ENCODE data around the gene AZIN2.

Gene AZIN2

GRCh38 chr1:33149453-33150190, 68.7 kb downstream of the AZIN2 start:
- Histone ChIP-seq H3F3A (ENCODE audit: insufficient read depth) (no peaks in the 10 kb centered on the region), H3K9ac (ENCODE audit: low read length) (no peak overlapping the region), H3K4me2 (ENCODE audit: low read depth, low read length, poor library complexity, severe bottlenecking) (no peak overlapping the region), H3K4me3 (ENCODE audit: insufficient read depth, low read length, poor library complexity, severe bottlenecking) (no peak overlapping the region), H3K36me3 (ENCODE audit: low read length) (no peaks in the 10 kb centered on the region), H3K79me2 (ENCODE audit: insufficient read depth, low read length) (no peaks in the 10 kb centered on the region), H3K9me2 (replicated peaks; ENCODE audit: insufficient read depth, low read length) (no peaks in the 10 kb centered on the region), H3K27me3 (ENCODE audit: low read length) (no peaks in the 10 kb centered on the region), H2AFZ (ENCODE audit: low read depth, low read length, severe bottlenecking) (no peak overlapping the region), H3K27ac (ENCODE audit: low read depth, low read length) (no peak overlapping the region), H3K9me3 (ENCODE audit: insufficient read depth, low read length) (no peaks in the 10 kb centered on the region), H4K20me1 (ENCODE audit: low read depth, low read length) (no peaks in the 10 kb centered on the region)
- TF ChIP-seq, protein P1, sequence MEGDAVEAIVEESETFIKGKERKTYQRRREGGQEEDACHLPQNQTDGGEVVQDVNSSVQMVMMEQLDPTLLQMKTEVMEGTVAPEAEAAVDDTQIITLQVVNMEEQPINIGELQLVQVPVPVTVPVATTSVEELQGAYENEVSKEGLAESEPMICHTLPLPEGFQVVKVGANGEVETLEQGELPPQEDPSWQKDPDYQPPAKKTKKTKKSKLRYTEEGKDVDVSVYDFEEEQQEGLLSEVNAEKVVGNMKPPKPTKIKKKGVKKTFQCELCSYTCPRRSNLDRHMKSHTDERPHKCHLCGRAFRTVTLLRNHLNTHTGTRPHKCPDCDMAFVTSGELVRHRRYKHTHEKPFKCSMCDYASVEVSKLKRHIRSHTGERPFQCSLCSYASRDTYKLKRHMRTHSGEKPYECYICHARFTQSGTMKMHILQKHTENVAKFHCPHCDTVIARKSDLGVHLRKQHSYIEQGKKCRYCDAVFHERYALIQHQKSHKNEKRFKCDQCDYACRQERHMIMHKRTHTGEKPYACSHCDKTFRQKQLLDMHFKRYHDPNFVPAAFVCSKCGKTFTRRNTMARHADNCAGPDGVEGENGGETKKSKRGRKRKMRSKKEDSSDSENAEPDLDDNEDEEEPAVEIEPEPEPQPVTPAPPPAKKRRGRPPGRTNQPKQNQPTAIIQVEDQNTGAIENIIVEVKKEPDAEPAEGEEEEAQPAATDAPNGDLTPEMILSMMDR (IDR thresholded peaks at IDR 0.05; ENCODE audit: insufficient read depth, low read length, poor library complexity, severe bottlenecking), result no peak
- TF ChIP-seq EZH2phosphoT487 (conservative IDR thresholded peaks at IDR 0.05; ENCODE audit: low read length), result no peak

- no peak overlapping the region for H3K9ac ChIP-seq (ENCODE audit: low read length)
- no peak overlapping the region for H3K27ac ChIP-seq (ENCODE audit: low read depth, low read length)
- no peaks in the 10 kb centered on the region for H3K9me3 ChIP-seq (ENCODE audit: insufficient read depth, low read length)
- no peaks in the 10 kb centered on the region for H3K36me3 ChIP-seq (ENCODE audit: low read length)
- H2AFZ ChIP-seq (ENCODE audit: low read depth, low read length, severe bottlenecking), result no peak overlapping the region
- no peaks in the 10 kb centered on the region for H3F3A ChIP-seq (ENCODE audit: insufficient read depth)
- TF ChIP-seq EZH2phosphoT487 (conservative IDR thresholded peaks at IDR 0.05; ENCODE audit: low read length), result no peak
- TF ChIP-seq, protein P1 (IDR thresholded peaks at IDR 0.05; ENCODE audit: insufficient read depth, low read length, poor library complexity, severe bottlenecking), result no peak
- H3K4me2 ChIP-seq (ENCODE audit: low read depth, low read length, poor library complexity, severe bottlenecking), result no peak overlapping the region
- H3K4me3 ChIP-seq (ENCODE audit: insufficient read depth, low read length, poor library complexity, severe bottlenecking), result no peak overlapping the region
- H3K27me3 ChIP-seq (ENCODE audit: low read length), result no peaks in the 10 kb centered on the region
- no peaks in the 10 kb centered on the region for H3K79me2 ChIP-seq (ENCODE audit: insufficient read depth, low read length)
- H3K9me2 ChIP-seq (replicated peaks; ENCODE audit: insufficient read depth, low read length), result no peaks in the 10 kb centered on the region
- H4K20me1 ChIP-seq (ENCODE audit: low read depth, low read length), result no peaks in the 10 kb centered on the region
These were observed 69.6 kb downstream of the AZIN2 start for GRCh38 chr1:33150522-33150921.

DNA sequence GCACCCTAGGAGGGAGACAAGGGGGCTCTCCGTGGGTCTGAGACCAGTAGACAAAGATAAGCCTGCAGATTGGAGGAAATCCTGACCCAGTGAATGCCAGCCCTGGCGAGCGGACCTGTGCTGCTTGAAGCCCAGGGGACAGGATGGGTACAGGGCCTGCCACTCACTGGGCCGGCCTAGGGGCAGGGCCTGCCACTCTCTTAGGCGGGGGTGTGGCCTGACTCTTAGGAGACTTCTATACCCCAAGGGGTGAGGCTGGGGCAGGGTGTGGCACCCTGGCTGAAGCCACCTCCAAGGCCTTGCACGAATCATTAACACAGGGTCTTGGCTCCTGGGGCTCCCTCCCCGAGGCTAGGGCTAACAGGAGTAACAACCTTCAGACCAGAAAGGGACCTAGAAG, 70.2 kb downstream of the AZIN2 start:
- Histone ChIP-seq H3K27me3 (ENCODE audit: low read length) (no peaks in the 10 kb centered on the region), H3K4me2 (ENCODE audit: low read depth, low read length, poor library complexity, severe bottlenecking) (no peak overlapping the region), H3K27ac (ENCODE audit: low read depth, low read length) (no peak overlapping the region), H3K9me3 (ENCODE audit: insufficient read depth, low read length) (no peaks in the 10 kb centered on the region), H3K79me2 (ENCODE audit: insufficient read depth, low read length) (no peaks in the 10 kb centered on the region), H3K4me3 (ENCODE audit: insufficient read depth, low read length, poor library complexity, severe bottlenecking) (no peak overlapping the region), H3K36me3 (ENCODE audit: low read length) (no peaks in the 10 kb centered on the region), H3F3A (ENCODE audit: insufficient read depth) (no peaks in the 10 kb centered on the region), H3K9me2 (replicated peaks; ENCODE audit: insufficient read depth, low read length) (no peaks in the 10 kb centered on the region), H2AFZ (ENCODE audit: low read depth, low read length, severe bottlenecking) (no peak overlapping the region), H3K9ac (ENCODE audit: low read length) (no peak overlapping the region), H4K20me1 (ENCODE audit: low read depth, low read length) (no peaks in the 10 kb centered on the region)
- TF ChIP-seq, protein P1 (IDR thresholded peaks at IDR 0.05; ENCODE audit: insufficient read depth, low read length, poor library complexity, severe bottlenecking), result no peak
- TF ChIP-seq EZH2phosphoT487 (conservative IDR thresholded peaks at IDR 0.05; ENCODE audit: low read length), result no peak

All from SU-DHL-6 (cell line).